ENCODE measurements around the gene APOOL. TPM values are rescaled to one million over a fixed set of nuclear protein-coding genes. Genes with fewer than 3 reads are reported as not detected.

Gene APOOL
- total RNA-seq, 1 experiment from 2014 or later: 15.4 TPM

- H3K9me2 ChIP-seq (replicated peaks; ENCODE audit: low read length): no peaks in the 10 kb centered on the region
- ChIA-PET POLR2A (ENCODE audit: unreplicated experiment) (no interaction called here), CTCF (no interaction called here)
- H4K20me1 ChIP-seq (ENCODE audit: low read length): no peaks in the 10 kb centered on the region
- H3F3A ChIP-seq (ENCODE audit: low read length, unreplicated experiment): no peaks in the 10 kb centered on the region
- H3K9me3 ChIP-seq (ENCODE audit: low read length): no peaks in the 10 kb centered on the region
- H3K9ac ChIP-seq (ENCODE audit: low read length): no peak overlapping the region
- TF ChIP-seq CTCF (conservative IDR thresholded peaks at IDR 0.05; ENCODE audit: low read depth, low read length) (no peak), EZH2phosphoT487 (IDR thresholded peaks at IDR 0.05; ENCODE audit: borderline replicate concordance, low read length) (no peak), EZH2 (IDR thresholded peaks at IDR 0.05; ENCODE audit: low read length, unreplicated experiment) (no peak)
- no peak overlapping the region for H3K4me3 ChIP-seq (ENCODE audit: low read length)
- 0 out of 2 replicates have a peak, but pooled peaks cover 5% of the 10 kb centered on the region for H3K79me2 ChIP-seq (ENCODE audit: low read length)
- H2AFZ ChIP-seq (ENCODE audit: low read length): no peak overlapping the region
- no peak overlapping the region for H3K27ac ChIP-seq (ENCODE audit: low read length)
- no peaks in the 10 kb centered on the region for H3K36me3 ChIP-seq (ENCODE audit: low read depth, low read length)
- BruUV-seq (replicated peaks): no TSS peak
- no peaks in the 10 kb centered on the region for H3K27me3 ChIP-seq (ENCODE audit: low read length)
- ATAC-seq (no peak), DNase-seq (no peak)
- intact Hi-C loops (cut with micrococcal nuclease): no loop called here
- no peak overlapping the region for H3K4me2 ChIP-seq (ENCODE audit: low read length)
- H3K4me1 ChIP-seq (ENCODE audit: insufficient read depth, low read length): no peaks in the 10 kb centered on the region
Observed at GRCh38 chrX:85024044-85024443, 20.4 kb downstream of the APOOL start.

- Histone ChIP-seq H3K36me3 (ENCODE audit: low read depth, low read length) (no peaks in the 10 kb centered on the region), H3K9me3 (ENCODE audit: low read length) (no peaks in the 10 kb centered on the region), H3K4me2 (ENCODE audit: low read length) (no peak overlapping the region), H3K9me2 (replicated peaks; ENCODE audit: low read length) (no peaks in the 10 kb centered on the region), H3K4me3 (ENCODE audit: low read length) (no peak overlapping the region), H3K79me2 (ENCODE audit: low read length) (0 out of 2 replicates have a peak, but pooled peaks cover 3% of the 10 kb centered on the region), H3K27ac (ENCODE audit: low read length) (no peak overlapping the region), H3K9ac (ENCODE audit: low read length) (no peak overlapping the region), H4K20me1 (ENCODE audit: low read length) (no peaks in the 10 kb centered on the region), H3K27me3 (ENCODE audit: low read length) (no peaks in the 10 kb centered on the region), H3K4me1 (ENCODE audit: insufficient read depth, low read length) (no peaks in the 10 kb centered on the region), H2AFZ (ENCODE audit: low read length) (no peak overlapping the region), H3F3A (ENCODE audit: low read length, unreplicated experiment) (no peaks in the 10 kb centered on the region)
- TF ChIP-seq EZH2 (IDR thresholded peaks at IDR 0.05; ENCODE audit: low read length, unreplicated experiment) (no peak), CTCF (conservative IDR thresholded peaks at IDR 0.05; ENCODE audit: low read depth, low read length) (no peak), EZH2phosphoT487 (IDR thresholded peaks at IDR 0.05; ENCODE audit: borderline replicate concordance, low read length) (no peak)
- CTCF ChIA-PET: no interaction called here
- DNase-seq (no peak), ATAC-seq (no peak)
- BruUV-seq (replicated peaks): no TSS peak
- POLR2A ChIA-PET (ENCODE audit: unreplicated experiment): no interaction called here
- intact Hi-C loops (cut with micrococcal nuclease): no loop called here
Observed at GRCh38 chrX:85024562-85024961, 20.9 kb downstream of the APOOL start.

GRCh38 chrX:85026170-85026569 is 22.5 kb downstream of the APOOL start:
- TF ChIP-seq EZH2phosphoT487 (IDR thresholded peaks at IDR 0.05; ENCODE audit: borderline replicate concordance, low read length) (no peak), EZH2 (IDR thresholded peaks at IDR 0.05; ENCODE audit: low read length, unreplicated experiment) (no peak), CTCF (conservative IDR thresholded peaks at IDR 0.05; ENCODE audit: low read depth, low read length) (no peak)
- Histone ChIP-seq H3K4me2 (ENCODE audit: low read length) (no peak overlapping the region), H3K4me3 (ENCODE audit: low read length) (no peak overlapping the region), H3K27ac (ENCODE audit: low read length) (no peak overlapping the region), H3K9me2 (replicated peaks; ENCODE audit: low read length) (no peaks in the 10 kb centered on the region), H3K27me3 (ENCODE audit: low read length) (no peaks in the 10 kb centered on the region), H3K36me3 (ENCODE audit: low read depth, low read length) (no peaks in the 10 kb centered on the region), H3F3A (ENCODE audit: low read length, unreplicated experiment) (no peaks in the 10 kb centered on the region), H2AFZ (ENCODE audit: low read length) (no peak overlapping the region), H3K79me2 (ENCODE audit: low read length) (no peaks in the 10 kb centered on the region), H3K4me1 (ENCODE audit: insufficient read depth, low read length) (no peaks in the 10 kb centered on the region), H3K9me3 (ENCODE audit: low read length) (no peaks in the 10 kb centered on the region), H4K20me1 (ENCODE audit: low read length) (no peaks in the 10 kb centered on the region), H3K9ac (ENCODE audit: low read length) (no peak overlapping the region)
- ChIA-PET POLR2A (ENCODE audit: unreplicated experiment) (no interaction called here), CTCF (no interaction called here)
- BruUV-seq (replicated peaks): no TSS peak
- no peak for DNase-seq
- no peak for ATAC-seq
- intact Hi-C loops (cut with micrococcal nuclease): no loop called here

Data from PC-3 (cell line).